ENCODE measurements around the gene SYNGR3. TPM values are rescaled to one million over a fixed set of nuclear protein-coding genes. Genes with fewer than 3 reads are reported as not detected.

SYNGR3 gene, protein sequence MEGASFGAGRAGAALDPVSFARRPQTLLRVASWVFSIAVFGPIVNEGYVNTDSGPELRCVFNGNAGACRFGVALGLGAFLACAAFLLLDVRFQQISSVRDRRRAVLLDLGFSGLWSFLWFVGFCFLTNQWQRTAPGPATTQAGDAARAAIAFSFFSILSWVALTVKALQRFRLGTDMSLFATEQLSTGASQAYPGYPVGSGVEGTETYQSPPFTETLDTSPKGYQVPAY
- total RNA-seq = 1.6 and 2.6 TPM in 2 replicates

DNA sequence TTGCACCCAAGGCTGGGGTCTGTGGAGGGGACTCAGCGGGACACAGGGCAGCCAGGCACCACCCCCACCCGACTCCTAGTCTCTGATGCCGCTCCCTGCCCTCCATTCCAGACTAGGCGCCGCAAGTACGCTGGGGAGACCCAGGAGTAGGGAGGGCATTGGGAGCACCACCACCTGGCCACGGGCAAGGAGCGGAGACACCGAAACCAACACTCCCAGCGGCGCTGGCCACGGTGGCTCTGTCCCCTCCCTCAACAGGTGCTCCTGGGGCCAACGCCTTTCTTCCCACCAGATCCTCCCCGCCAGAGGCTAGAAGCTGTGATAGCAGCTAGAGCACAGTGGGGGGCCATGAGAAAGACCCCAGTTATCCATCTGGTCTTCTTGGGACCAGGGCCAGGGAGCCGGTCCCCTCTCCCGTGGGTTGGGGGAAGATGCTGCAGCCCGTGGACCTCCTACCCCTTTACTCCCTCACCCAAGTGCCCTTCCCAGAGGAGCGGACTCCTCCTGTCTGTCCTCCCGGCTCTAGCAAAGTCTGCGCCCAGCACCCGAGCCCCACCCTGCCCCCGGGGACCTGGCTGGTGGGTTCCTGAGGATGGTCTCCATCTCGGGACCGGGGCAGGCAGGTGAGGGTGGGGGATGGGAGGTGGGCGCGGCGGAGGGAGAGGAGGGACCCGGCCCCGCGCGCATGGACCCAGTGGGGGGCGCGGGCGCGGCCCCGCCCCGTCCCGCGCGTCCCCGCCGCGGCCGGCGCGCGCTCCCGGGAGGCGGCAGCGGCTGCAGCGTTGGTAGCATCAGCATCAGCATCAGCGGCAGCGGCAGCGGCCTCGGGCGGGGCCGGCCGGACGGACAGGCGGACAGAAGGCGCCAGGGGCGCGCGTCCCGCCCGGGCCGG, at the start of gene SYNGR3:
Gene SYNGR3, plus strand, starts transcription at position 762 of the 892 bp plus-strand sequence. CDS start 133 bp downstream, outside the sequence.
- peak within 1 kb of the TSS; percentile 46 for H3K4me3 ChIP-seq (ENCODE audit: low read depth, low read length)

GRCh38 chr16:1940273-1941161, 49.3 kb upstream of the SYNGR3 start:
- DNase-seq (ENCODE audit: low read depth) = no peak
- no peak overlapping the region for H3K4me3 ChIP-seq (ENCODE audit: low read depth, low read length)
- no peak for TF ChIP-seq CTCF (IDR thresholded peaks at IDR 0.05; ENCODE audit: insufficient read depth, low read depth, low read length)

More for the DNA sequence above, at the start of gene SYNGR3:
- no peak for DNase-seq (ENCODE audit: low read depth)
- no peak for TF ChIP-seq CTCF (IDR thresholded peaks at IDR 0.05; ENCODE audit: insufficient read depth, low read depth, low read length)

DNA sequence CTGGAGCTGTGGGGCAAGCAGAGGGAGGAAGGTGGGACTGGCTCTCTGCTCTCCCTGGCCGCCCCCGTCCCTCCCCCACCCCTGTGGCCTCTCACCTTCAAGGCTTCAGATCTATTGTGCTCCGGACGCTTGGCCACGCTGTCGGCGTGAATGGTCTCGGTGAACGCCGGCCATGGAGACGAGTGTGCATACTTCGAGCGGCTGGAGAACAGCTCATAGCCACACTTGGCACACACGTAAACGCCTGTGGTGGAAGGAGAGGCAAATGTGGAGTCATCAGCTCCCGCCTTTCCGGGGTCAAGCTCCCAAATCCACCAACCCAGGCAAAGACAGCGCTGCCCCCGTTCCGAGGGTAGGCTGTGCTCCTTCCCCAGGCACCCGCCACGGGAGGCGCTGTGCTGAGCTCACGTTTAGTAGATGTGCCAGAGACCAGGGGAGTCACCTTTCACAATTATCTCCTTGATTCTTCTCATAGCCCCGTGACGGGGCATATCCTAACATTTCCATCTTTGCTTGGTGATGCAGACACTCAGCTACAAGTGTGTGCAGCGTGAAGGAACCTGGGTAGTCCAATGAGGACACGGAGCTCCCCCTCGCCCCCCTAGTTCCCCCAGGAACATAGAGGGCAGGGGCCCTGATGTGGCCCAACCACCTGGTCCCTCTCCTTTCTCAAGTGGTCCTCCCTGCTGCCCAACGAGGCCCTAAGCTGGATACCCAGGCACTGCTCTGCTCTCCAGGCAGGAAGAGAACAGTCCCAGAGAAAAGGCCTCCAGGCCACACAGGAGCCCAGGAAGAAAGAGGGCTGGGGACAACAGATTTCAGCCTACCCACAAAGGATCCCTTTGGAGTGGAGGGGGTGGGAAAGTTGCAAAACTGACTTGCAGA, 48.4 kb upstream of the SYNGR3 start:
- no peak for DNase-seq (ENCODE audit: low read depth)
- H3K4me3 ChIP-seq (ENCODE audit: low read depth, low read length) = peak overlapping the region; percentile 93
- TF ChIP-seq CTCF (IDR thresholded peaks at IDR 0.05; ENCODE audit: insufficient read depth, low read depth, low read length) = peak; percentile 8

DNA sequence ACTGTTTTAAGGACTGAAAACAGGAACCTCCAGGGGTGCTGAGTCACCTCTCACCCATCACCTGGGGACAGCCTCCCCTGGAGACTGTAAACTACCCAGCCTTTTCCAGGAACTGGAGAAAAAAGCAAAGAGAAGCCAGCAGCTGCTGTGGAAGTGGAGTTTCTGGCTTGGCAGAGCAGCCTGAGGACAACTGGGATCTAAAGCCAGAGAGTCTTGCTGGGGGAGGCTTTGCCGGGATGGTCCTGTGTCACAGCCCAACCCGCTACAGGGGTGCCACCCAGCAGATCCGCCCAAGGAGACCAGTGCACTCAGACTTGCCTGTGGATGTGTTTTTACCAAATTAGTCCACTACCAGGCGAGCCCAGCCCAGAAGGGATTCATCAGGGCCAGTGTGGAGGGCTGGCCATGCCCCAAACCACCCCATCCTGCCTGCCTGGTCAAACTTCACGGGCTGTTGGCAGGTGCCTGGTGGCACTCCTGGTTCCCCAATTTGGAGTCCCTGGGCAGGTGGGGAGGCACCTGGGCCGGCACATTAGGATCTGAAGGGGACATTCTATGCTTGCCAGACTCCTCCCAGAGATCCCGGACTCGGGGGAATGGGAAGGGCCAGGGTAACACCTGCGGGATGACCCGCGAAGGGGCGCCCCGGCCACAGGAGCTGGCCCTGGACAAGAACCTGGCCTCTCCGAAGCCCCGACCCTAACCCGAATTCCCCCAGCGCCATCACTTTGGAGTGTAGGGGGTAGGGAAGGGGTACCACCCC, 47.5 kb upstream of the SYNGR3 start:
- DNase-seq (ENCODE audit: low read depth) = no peak
- TF ChIP-seq CTCF (IDR thresholded peaks at IDR 0.05; ENCODE audit: insufficient read depth, low read depth, low read length) = no peak
- peak overlapping the region; percentile 93 for H3K4me3 ChIP-seq (ENCODE audit: low read depth, low read length)

GRCh38 chr16:1942810-1943726, 46.7 kb upstream of the SYNGR3 start, which contains the start of gene MSRB1:
Gene MSRB1, minus strand, starts transcription at chr16:1943199. Its CDS starts 43 bp downstream, at chr16:1943156.
- H3K4me3 ChIP-seq (ENCODE audit: low read depth, low read length) = peak within 1 kb of the TSS; percentile 93
- no peak for TF ChIP-seq CTCF (IDR thresholded peaks at IDR 0.05; ENCODE audit: insufficient read depth, low read depth, low read length)
- peak; percentile 98 for DNase-seq (ENCODE audit: low read depth)

All from fibroblast of villous mesenchyme (primary cell).